Stimulated activated CD4-positive, alpha-beta T cell treated with anti-CD3 and anti-CD28 coated beads, Interleukin-1b, Interleukin-23, amount 100 ng/mL, for 4 hours (primary cell): ENCODE measurements around the gene ARHGEF10L.
"Not testable (repeated sequence)": the region's sequence is repeated elsewhere in the genome, so short reads cannot be mapped to it uniquely, and the experiment has no call there.

ENCODE experiments used
- DNase-seq, 2 donors: peaks; one replicate each; pipeline ENCODE4 v3.0.0-alpha.2; 2020; ENCODE audit warnings: low read depth in 2 of 2

The ARHGEF10L gene, protein sequence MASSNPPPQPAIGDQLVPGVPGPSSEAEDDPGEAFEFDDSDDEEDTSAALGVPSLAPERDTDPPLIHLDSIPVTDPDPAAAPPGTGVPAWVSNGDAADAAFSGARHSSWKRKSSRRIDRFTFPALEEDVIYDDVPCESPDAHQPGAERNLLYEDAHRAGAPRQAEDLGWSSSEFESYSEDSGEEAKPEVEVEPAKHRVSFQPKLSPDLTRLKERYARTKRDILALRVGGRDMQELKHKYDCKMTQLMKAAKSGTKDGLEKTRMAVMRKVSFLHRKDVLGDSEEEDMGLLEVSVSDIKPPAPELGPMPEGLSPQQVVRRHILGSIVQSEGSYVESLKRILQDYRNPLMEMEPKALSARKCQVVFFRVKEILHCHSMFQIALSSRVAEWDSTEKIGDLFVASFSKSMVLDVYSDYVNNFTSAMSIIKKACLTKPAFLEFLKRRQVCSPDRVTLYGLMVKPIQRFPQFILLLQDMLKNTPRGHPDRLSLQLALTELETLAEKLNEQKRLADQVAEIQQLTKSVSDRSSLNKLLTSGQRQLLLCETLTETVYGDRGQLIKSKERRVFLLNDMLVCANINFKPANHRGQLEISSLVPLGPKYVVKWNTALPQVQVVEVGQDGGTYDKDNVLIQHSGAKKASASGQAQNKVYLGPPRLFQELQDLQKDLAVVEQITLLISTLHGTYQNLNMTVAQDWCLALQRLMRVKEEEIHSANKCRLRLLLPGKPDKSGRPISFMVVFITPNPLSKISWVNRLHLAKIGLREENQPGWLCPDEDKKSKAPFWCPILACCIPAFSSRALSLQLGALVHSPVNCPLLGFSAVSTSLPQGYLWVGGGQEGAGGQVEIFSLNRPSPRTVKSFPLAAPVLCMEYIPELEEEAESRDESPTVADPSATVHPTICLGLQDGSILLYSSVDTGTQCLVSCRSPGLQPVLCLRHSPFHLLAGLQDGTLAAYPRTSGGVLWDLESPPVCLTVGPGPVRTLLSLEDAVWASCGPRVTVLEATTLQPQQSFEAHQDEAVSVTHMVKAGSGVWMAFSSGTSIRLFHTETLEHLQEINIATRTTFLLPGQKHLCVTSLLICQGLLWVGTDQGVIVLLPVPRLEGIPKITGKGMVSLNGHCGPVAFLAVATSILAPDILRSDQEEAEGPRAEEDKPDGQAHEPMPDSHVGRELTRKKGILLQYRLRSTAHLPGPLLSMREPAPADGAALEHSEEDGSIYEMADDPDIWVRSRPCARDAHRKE (N-terminal part only)

DNA sequence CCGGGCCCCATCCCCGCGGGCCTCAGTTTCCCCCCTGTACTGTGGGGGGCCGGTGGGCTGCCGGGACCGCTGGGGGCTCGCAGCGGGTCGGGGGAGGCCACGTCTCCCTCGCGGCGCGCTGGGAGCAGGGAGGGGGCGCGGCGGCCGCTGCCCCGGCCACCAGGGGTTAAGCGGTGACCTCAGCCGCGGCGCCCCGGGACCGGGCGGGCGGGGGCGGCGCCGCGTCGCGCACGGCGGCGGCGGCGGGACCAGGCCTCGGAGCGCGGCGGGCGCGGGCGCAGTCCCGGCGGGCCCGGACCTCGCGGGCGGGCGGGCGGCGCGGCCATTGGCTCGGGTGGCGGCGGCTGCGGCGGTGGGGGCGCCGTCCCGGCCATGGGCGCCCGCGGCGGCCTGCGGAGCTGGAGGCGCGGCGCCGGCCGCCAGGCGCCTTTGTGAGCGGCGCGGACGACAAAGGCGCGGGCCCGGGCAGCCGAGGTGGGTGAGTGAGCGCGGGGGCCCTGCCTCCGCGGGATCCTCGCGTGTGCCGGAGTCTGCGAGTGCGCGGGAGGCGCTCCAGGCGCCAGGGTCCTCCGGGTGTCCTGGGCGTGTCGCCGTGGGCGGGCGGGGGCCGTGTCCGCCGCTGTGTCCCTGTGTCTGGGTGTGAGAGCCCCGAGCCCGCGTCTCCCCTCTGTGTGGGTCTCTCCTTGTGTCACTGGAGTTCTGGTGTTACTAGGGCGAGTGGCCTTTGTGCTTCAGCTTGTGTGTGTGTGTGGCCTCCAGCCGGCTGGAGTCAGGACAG is at the start of gene ARHGEF10L:
Gene ARHGEF10L, plus strand, starts transcription at position 222 of the 778 bp plus-strand sequence. CDS start 40,898 bp downstream, outside the sequence.
- no peak for DNase-seq

DNA sequence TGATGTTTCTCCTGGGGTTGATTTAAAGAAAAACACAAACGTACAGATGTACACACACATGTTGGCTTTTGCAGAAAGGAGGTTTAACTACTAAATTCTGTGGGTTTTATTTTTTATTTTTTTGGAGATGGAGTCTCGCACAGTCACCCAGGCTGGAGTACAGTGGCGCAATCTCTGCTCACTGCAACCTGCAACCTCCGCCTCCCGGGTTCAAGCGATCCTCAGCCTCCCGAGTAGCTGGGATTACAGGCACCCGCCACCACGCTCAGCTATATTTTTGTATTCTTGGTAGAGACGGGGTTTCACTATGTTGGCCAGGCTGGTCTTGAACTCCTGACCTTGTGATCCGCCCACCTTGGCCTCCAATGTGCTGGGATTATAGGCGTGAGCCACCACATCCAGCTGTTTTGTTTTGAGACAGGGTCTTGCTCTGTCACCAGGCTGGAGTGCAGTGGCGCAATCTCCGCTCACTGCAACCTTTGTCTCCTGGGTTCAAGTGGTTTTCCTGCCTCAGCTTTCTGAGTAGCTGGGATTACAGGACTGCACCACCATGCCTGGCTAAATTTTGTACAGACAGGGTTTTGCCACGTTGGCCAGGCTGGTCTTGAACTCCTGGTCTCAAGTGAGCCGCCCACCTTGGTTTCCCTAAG is 49.6 kb upstream of the ARHGEF10L start:
- not testable (repeated sequence) for DNase-seq

DNA sequence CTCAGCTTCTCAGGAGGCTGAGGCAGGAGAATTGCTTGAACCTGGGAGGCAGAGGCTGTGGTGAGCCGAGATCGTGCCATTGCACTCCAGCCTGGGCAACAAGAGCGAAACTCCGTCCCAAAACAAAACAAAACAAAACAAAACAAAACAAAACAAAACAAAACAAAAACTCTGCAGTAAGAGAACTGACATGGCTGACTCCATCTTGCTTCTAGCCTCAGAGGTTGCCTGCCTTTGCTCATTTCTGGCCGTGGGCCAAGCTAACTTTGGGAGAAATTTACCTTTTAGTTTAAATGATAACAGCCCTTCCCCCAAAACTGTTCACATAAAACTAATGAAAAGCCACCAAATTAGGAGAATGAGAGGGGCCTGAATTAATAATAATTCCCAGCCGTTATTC is 48.8 kb upstream of the ARHGEF10L start:
- DNase-seq: not testable (repeated sequence)

DNA sequence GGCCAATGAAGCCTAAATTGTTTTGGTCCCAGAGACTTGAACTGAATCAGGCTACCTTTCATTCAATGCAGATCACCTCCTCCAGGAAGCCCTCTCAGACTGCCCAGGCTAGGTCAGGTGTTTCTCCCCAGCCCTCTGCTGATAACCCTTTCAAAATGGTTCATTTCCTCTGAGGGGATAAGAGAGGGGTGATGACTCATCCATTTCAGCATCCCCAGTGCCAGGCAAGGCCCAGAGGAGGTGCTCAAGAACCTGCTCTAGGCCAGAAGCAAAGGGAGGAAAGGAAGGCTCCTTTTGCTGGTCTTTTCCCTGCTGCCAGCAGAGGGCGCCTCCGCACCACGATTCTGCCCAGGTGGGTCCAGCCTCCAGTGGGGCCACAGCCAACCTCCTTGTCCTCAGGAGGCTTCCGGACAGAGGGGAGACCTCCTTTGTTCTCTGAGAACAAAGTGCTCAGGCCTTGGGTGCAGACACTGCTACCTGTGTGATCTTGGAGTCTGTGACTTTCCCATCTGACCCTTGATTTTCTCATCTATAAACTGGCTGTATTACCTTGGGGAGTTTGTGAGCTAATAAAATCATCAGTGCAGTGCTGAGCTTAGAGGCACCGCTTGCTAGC is 45.3 kb upstream of the ARHGEF10L start:
- peak; percentile 50 to 56 for DNase-seq

DNA sequence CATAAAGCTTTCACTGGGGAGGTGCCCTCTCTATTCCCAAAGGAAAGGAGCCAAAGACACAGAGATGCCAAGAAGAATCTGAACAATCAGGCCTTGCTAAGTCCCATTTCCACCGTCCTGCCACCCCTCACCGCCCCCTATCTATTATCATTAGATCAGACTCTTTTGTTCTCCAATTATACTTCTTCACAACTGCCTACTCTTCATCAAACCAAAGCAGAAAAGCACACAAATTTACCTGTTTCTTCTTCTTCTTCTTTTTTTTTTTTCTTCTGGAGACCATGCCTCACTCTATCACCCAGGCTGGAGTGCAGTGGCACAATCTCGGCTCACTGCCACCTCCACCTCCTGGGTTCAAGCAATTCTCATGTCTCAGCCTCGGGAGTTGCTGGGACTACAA is 43.1 kb upstream of the ARHGEF10L start:
- DNase-seq: no peak

DNA sequence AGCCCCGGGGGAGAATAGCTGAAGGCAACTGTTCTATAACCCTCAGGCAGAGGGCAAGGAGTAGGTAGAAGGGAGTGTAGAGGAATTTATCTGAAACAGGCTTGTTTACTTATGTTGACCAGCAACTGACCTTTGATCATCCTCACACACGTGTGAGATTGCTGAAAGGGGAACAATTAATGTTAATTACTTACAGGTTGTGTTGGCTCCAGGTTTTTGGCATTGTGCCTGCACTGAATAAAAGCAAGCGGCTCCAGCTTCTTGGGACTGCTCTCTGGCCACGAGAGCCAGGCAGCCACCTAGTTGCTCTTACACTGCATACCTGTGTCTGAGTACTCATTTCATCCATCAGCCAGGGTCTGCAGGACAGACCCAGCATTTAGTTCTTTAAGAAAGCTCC is 41.3 kb upstream of the ARHGEF10L start:
- DNase-seq: no peak

DNA sequence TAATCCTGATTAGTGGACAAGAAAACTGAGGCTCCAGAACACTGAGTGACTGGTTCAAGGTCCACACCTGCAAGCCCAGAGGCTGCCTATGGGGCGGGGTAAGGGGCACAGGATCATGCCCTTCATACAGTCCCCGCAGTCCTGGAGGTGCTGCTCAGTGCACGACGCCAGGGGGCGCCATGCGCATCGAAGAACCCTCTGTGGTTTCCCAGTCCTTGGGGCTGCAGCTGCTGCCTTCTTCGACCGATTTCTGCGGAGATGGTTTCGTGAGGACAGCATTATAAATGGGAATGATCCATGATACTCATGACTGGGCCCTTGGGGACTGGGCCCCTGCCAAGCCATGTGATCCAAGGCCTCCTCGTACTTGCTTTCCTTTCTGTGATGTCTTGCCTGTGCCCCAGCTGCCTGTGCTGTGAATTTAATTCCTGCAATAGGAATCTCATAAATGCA is 37.1 kb upstream of the ARHGEF10L start:
- peak; percentile 9 to 38 for DNase-seq

DNA sequence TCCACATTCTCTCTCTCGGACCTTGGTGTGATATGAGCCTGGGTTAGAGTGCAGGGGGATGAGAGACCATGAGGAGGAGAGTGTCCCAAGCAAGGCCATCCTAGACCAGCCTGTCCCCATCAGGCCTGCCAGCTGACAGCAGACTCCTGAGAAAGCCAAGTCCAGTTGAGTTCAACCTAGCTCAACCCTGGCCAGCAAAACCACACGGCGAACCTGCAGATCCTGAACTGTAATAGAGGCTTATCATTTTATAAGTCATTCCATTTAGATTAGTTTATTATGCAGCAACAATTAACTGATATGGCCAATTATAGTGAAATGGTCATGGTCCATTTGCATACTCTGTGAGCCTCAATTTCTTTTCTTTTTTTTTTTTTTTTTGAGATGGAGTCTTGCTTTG is 36.4 kb upstream of the ARHGEF10L start:
- DNase-seq: no peak

DNA sequence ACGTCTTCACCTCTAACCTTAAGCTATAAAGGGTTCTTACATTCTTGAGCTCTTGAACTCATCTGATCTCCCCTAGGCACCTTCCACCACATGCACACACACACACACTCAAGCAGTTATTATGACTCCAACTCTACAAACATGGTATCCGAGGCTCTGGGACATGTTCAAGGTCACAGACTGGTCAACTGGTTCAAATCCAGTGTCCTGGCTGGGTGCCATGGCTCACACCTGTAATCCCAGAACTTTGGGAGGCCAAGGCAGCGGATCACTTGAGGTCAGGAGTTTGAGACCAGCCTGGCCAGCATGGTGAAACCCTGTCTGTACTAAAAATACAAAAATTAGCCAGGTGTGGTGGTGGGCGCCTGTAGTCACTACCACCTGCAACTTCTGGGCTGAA is 32.3 kb upstream of the ARHGEF10L start:
- DNase-seq: not testable (repeated sequence)

DNA sequence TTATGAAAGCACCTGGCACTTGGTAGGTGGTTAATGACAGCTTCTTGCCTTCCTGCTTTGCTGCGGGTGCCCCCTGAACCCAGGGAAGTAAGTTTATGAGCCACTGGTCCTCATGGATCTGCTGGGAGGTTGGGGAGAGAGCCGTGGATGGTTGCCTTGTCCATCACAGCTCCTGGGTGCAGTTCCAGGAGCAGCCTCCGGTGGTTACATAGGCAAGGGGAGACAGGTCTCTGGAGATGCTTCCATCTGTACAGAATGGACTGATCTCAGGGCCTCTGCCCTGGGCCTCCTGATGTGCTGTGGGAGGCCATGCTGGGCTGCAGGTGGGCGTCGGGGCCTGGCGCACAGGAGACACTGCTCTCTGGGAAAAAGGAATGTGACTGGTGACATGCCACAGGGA is 31.6 kb upstream of the ARHGEF10L start:
- no peak for DNase-seq

DNA sequence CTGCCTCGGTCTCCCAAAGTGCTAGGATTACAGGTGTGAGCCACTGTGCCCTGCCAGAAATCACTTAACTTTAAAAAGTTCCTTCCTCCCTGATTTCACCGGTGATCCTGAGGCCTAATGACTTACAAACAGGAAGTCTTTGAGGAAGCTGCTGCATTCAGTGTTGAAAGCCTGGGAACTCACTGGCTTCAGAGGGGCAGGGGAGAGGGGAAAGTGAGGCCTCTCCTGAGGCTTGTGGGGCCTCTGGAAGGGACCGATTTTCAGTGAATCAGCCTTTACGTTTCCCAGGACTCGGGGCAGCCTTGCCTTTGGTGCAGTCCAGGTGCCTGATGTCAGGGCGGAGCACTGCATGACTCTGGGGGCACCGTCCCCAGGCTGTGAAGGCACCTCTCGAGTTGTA is 30.1 kb upstream of the ARHGEF10L start:
- no peak for DNase-seq

DNA sequence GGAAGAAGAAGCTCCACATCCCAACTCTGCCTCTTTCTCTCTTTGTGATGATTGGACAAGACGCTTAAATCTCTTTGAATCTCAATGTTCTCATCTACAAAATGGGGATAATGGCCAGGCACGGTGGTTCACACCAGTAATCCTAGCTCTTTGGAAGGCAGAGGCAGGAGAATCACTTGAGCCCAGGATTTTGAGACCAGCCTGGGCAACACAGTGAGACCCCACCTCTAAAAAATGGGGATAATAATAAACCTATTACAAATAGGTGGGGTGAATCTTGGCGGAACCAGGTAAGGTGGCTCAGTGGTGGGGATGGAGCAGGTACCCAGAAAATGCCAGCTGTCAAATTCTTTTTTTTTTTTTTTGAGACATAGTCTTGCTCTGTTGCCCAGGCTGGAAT is 29.4 kb upstream of the ARHGEF10L start:
- no peak for DNase-seq

DNA sequence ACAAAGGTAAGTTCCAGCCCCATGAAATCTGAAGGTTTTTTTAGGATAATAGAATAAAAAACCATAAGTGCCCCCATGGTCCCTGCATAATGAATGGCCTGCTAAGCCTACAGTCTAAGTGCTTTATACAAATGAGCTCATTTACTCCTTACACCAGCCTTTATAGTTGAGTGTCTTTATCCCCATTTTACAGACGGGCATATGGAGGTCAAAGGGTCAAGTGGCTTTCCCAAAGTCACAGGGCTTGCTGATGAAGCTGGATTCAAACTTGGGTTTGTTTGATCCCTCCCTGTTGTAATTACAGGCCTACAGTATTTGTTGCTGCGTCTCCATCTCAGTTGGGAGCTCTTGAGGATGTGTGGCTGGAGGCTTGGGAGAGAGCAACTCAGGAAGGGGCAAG is 28.3 kb upstream of the ARHGEF10L start:
- no peak for DNase-seq

DNA sequence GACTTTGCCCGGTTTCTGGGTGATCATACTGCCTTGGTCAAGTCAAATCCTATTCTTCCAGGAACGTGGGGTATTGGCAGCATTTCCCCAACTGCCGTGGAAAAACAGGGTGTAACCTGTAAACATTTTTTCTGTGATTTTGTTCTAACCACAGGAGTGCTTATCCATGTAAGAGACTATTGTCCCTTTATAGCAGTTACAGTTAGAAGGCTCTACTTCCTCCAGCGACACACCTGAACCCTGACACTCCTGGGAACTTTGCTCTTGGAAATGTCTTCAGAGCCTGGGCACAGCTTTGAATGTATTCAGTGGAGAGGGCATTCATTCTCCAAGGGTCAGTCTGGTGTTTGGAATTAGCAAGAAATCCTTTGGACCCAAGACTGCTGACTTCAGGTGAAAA is 26.4 kb upstream of the ARHGEF10L start:
- DNase-seq: no peak

DNA sequence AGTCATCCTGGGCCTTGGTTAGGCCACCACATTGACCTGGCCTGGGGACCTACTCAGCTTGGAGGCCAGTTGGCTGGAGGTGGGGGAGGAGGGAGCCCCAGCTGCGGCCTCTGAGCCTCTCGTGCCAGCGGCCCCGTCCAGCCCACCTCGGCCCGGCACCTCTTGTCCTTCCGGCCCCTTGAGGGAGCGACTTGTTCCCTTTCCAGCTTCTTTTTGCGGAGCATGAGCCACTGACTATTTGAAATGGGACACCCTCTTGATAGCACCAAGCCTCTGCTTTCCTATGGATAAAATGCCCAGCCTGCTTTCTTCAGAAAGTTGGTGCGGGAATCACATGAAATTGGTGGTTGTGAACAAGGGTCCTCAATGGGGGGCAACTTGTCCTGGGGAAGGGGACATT is 24.7 kb upstream of the ARHGEF10L start:
- no peak for DNase-seq

DNA sequence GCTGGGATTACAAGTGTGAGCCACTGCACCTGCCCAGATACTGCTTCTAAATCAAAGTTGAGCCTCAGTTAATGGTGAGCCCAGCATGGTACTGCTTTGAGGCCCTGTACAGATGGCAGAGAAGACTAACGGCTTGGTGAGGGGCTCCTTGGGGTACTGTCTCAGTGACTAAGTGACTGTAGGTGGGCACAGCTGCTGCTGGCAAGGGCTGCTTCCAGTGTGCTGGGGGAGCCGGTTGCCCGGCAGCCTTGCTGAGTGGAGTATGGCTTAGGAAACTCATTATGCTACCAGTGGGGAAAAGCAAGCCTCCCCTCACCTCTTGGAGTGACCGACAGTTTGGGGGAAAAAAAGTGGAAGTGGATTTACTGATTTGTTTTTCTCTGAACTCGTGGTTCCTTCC is 23.6 kb upstream of the ARHGEF10L start:
- no peak for DNase-seq

DNA sequence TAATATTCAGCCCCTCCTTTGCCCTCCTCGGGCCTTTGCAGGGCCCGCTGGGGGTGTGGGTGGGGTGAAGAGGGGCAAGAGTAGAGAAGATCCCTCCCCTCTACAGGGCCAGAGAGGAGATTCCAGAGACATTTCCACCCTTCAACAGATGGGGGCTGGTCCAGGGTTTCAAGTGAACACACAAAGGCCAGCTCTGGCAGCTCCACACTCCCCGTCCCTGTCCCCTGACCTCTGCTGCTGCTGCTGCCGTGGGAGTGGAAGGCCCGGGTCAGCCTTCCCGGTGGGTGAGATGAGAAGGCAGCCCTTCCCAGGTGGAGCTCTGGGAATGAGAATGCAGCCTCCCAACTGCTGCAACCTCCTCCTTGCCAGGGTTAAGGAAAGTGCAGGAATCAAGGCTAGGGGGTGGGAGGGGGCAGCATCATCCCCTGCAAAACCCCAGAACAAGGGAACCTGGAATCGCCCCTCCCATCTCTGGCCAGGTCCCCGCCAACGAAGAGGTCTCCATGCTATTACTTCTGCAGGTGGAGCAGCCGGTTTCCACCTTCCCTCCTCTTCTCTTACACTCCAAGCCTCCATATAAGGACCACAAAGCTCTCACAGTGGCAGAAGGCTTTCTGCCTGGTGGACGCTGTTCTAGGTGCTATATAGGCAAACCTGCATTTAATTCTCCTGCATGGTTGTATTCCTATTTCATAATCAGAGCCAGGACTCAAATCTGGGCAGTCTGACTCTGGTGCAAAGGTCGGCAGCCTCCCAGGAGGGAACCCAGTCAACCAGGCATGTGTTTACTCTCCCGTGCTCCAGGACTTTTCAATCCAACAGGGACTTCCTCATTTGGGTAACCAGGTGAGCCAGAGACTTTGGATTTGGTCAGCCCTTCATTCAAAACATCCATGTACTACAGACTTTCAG is 22.9 kb upstream of the ARHGEF10L start:
- no peak for DNase-seq

DNA sequence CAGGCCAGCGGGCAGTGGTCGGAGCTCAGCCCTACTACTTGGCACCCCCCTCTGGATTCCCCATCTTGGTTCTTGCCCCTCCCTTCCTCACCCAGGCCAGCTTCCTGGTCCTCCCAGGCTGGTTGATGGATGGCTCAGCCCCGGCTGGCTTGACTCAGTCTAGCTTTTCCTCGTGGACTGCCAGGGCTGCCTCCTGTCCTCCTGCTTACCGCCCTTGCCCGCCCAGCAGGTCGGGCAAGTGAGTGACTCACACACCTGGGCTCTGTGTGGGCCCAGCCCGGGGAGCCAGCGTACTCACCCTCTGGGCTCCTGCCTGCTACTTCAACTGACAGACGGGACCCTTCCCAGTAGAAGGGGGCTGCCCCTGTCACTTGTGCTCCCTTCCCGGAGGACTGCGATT is 19.5 kb upstream of the ARHGEF10L start:
- DNase-seq: no peak
